ENCODE data around the gene CYB5B. TPM values are rescaled to one million over a fixed set of nuclear protein-coding genes. Genes with fewer than 3 reads are reported as not detected.

CYB5B gene
- polyA plus RNA-seq, 3 donors, result 32.3 to 90.4 (median 84.9) TPM

DNA sequence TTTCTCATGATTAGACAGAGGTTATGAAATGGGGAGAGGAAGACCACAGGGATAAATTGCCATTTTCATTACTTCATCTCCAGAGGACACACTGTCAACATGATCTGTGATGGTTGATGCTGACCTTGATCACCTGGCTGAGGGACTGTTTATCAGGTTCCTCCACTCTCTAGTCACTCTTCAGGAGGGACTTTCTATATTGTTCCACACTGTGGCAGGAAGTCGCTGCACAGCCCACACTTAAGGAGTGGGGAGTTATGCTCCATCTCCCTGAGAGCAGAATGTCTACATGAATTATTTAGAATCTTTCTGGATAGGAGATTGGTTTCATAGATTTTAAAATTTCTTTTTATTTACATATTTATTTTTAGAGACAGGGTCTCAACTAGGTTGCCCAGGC lies 46.7 kb downstream of the CYB5B start:
- H3K4me3 Mint-ChIP-seq, result peak overlapping the region in 1 of 2 donors; percentile 84
- H4K20me1 ChIP-seq (ENCODE audit: insufficient read depth, low read length), result peaks cover 62% of the 10 kb centered on the region
- H3K36me3 ChIP-seq (replicated peaks in 1 of 2; ENCODE audit: control insufficient read depth in 1 of 2, insufficient read depth in 2 of 2, low read length in 2 of 2), result no peaks in the 10 kb centered on the region
- H3K4me3 ChIP-seq (replicated peaks in 1 of 3; ENCODE audit: low read depth in 2 of 3, low read length in 3 of 3), result no peak overlapping the region
- intact Hi-C loops (cut with micrococcal nuclease), result no loop called here
- H3K79me2 ChIP-seq (ENCODE audit: insufficient read depth, low read length), result no peaks in the 10 kb centered on the region
- no peak for DNase-seq
- H3K27ac Mint-ChIP-seq, result no peak overlapping the region
- no peak overlapping the region for H3K9ac ChIP-seq (ENCODE audit: insufficient read depth, low read length, poor library complexity, severe bottlenecking)
- WGBS (ENCODE audit: insufficient coverage), result no CpG with 5 or more reads among the region's 1 CpG
- TF ChIP-seq, protein P1, sequence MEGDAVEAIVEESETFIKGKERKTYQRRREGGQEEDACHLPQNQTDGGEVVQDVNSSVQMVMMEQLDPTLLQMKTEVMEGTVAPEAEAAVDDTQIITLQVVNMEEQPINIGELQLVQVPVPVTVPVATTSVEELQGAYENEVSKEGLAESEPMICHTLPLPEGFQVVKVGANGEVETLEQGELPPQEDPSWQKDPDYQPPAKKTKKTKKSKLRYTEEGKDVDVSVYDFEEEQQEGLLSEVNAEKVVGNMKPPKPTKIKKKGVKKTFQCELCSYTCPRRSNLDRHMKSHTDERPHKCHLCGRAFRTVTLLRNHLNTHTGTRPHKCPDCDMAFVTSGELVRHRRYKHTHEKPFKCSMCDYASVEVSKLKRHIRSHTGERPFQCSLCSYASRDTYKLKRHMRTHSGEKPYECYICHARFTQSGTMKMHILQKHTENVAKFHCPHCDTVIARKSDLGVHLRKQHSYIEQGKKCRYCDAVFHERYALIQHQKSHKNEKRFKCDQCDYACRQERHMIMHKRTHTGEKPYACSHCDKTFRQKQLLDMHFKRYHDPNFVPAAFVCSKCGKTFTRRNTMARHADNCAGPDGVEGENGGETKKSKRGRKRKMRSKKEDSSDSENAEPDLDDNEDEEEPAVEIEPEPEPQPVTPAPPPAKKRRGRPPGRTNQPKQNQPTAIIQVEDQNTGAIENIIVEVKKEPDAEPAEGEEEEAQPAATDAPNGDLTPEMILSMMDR (IDR thresholded peaks at IDR 0.05), result no peak
- H3K36me3 Mint-ChIP-seq, result peaks cover 7 to 12% of the 10 kb centered on the region in 2 donors
- H3K4me1 Mint-ChIP-seq, result peaks cover 18% of the 10 kb centered on the region
- H3K4me2 ChIP-seq (replicated peaks; ENCODE audit: extremely low read depth, low read length, poor library complexity, severe bottlenecking), result no peak overlapping the region
- H3K27me3 ChIP-seq (ENCODE audit: control insufficient read depth in 2 of 2, insufficient read depth in 2 of 2, low read length in 2 of 2), result peaks cover 83 to 93% of the 10 kb centered on the region in 2 donors
- H3K9me3 Mint-ChIP-seq, result peaks cover 0 to 19% (median 11%) of the 10 kb centered on the region in 7 donors
- peaks cover 16 to 18% of the 10 kb centered on the region in 2 donors for H3K4me1 ChIP-seq (ENCODE audit: control insufficient read depth in 1 of 2, insufficient read depth in 2 of 2, low read length in 2 of 2)
- H3K9me3 ChIP-seq (replicated peaks in 1 of 2; ENCODE audit: control insufficient read depth in 1 of 2, insufficient read depth in 1 of 2, low read length in 2 of 2), result peaks cover 0 to 11% of the 10 kb centered on the region in 2 donors
- H2AFZ ChIP-seq (ENCODE audit: insufficient read depth, low read depth, low read length, poor library complexity, severe bottlenecking), result no peak overlapping the region
- no peak overlapping the region for H3K27ac ChIP-seq (ENCODE audit: low read depth in 1 of 2, low read length in 2 of 2)
- peaks cover 87 to 94% (median 88%) of the 10 kb centered on the region in 3 donors for H3K27me3 Mint-ChIP-seq (ENCODE audit: low read depth in 3 of 3)

DNA sequence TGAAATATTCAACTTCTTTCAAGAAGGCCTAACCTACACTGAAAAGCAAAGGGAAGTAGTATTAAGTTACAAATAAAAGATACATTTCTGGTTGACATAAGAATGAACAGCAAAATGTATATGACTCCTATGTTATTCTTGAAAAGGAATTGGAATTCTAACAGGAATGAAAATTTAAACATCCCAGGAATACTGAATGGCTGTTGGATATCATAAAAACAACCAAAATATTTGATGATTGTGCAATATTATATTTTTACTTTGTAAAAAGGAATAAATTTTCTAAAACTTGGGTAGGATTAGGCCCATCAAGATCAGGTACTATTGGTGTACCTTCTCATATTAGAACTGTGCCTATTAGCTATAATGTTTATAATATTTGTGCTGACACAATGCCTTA lies 50.0 kb downstream of the CYB5B start:
- Histone ChIP-seq H3K79me2 (ENCODE audit: insufficient read depth, low read length) (no peaks in the 10 kb centered on the region), H3K4me3 (replicated peaks in 1 of 3; ENCODE audit: low read depth in 2 of 3, low read length in 3 of 3) (no peak overlapping the region), H3K4me2 (replicated peaks; ENCODE audit: extremely low read depth, low read length, poor library complexity, severe bottlenecking) (no peak overlapping the region), H3K9me3 (replicated peaks in 1 of 2; ENCODE audit: control insufficient read depth in 1 of 2, insufficient read depth in 1 of 2, low read length in 2 of 2) (peaks cover 0 to 12% of the 10 kb centered on the region in 2 donors), H2AFZ (ENCODE audit: insufficient read depth, low read depth, low read length, poor library complexity, severe bottlenecking) (no peak overlapping the region), H3K27ac (ENCODE audit: low read depth in 1 of 2, low read length in 2 of 2) (no peak overlapping the region), H3K9ac (ENCODE audit: insufficient read depth, low read length, poor library complexity, severe bottlenecking) (no peak overlapping the region), H4K20me1 (ENCODE audit: insufficient read depth, low read length) (peaks cover 29% of the 10 kb centered on the region), H3K36me3 (replicated peaks in 1 of 2; ENCODE audit: control insufficient read depth in 1 of 2, insufficient read depth in 2 of 2, low read length in 2 of 2) (no peaks in the 10 kb centered on the region), H3K27me3 (ENCODE audit: control insufficient read depth in 2 of 2, insufficient read depth in 2 of 2, low read length in 2 of 2) (peaks cover 79 to 90% of the 10 kb centered on the region in 2 donors), H3K4me1 (ENCODE audit: control insufficient read depth in 1 of 2, insufficient read depth in 2 of 2, low read length in 2 of 2) (peaks cover 13 to 14% of the 10 kb centered on the region in 2 donors)
- intact Hi-C loops (cut with micrococcal nuclease), result no loop called here
- Mint-ChIP-seq H3K27ac (no peak overlapping the region), H3K36me3 (peaks cover 0 to 3% of the 10 kb centered on the region in 2 donors), H3K27me3 (ENCODE audit: low read depth in 3 of 3) (peaks cover 87 to 91% (median 88%) of the 10 kb centered on the region in 3 donors), H3K4me1 (peaks cover 16% of the 10 kb centered on the region), H3K9me3 (peaks cover 0 to 20% (median 9%) of the 10 kb centered on the region in 7 donors), H3K4me3 (peak overlapping the region in 1 of 2 donors; percentile 73)
- no peak for DNase-seq
- TF ChIP-seq, protein P1 (IDR thresholded peaks at IDR 0.05), result no peak
